GM12878 (cell line): Measurements from ENCODE around the gene CNOT6L. TPM values are rescaled to one million over a fixed set of nuclear protein-coding genes. Genes with fewer than 3 reads are reported as not detected.

ENCODE experiments used
- ATAC-seq: fragments of 200-7000 bp; cut with Tn5 transposase; 3 replicates; pipeline ENCODE4 v1.9.1; 2020; ENCODE audit warnings: mild to moderate bottlenecking, moderate library complexity
- BruUV-seq: library from RNA; stranded (reverse); fragments of 400-500 nt; replicated peaks from 2 replicates; lab custom pipeline; 2021; lab: Mats Ljungman, UMichigan
- CTCF ChIA-PET: fragments of 300-600 bp; sonication (Branson Sonifier 250); formaldehyde crosslinking; extraction: SDS; loops from one replicate; lab custom pipeline; 2021; ENCODE audit warnings: inconsistent platforms; lab: Yijun Ruan, JAX
- POLR2A ChIA-PET: fragments of 350-600 bp; formaldehyde crosslinking; extraction: SDS; loops from one replicate; lab custom pipeline; 2021; ENCODE audit warnings: inconsistent platforms; lab: Charles Lee
- RAD21 ChIA-PET: fragments of 300-600 bp; sonication (Branson Sonifier 250); formaldehyde crosslinking; loops from one replicate; lab custom pipeline; 2023; ENCODE audit warnings: antibody characterized with exemption; ENCODE audit not compliant: unreplicated experiment; lab: Charles Lee
- SMC1A ChIA-PET: fragments of 300-600 bp; sonication (Branson Sonifier 250); formaldehyde crosslinking; loops from one replicate; lab custom pipeline; 2023; ENCODE audit not compliant: unreplicated experiment, uncharacterized antibody; lab: Charles Lee
- DNase-seq: peaks from one replicate; pipeline ENCODE4 v3.0.0-alpha.2; 2011; ENCODE audit warnings: low read depth, low spot score
- FAIRE-seq: peaks from 3 replicates; lab custom pipeline; 2011; peaks lifted over from hg19 to GRCh38; lab: Jason Lieb, UNC
- H2AFZ ChIP-seq: 2 replicates; pipeline ENCODE4 v1.6.0; 2011; ENCODE audit warnings: low read depth, low read length, control low read depth; ENCODE audit not compliant: control insufficient read depth
- H3K27ac ChIP-seq: 2 replicates; pipeline ENCODE4 v1.5.1; 2011; ENCODE audit warnings: control low read depth; ENCODE audit not compliant: control insufficient read depth, insufficient read depth
- H3K27me3 ChIP-seq, 2 experiments: replicated peaks in 1 of 2; 2 replicates each; pipeline versions ENCODE4 v1.6.0 to v1.6.1; 2011; ENCODE audit warnings: low read length in 1 of 2; ENCODE audit not compliant: control insufficient read depth in 2 of 2, insufficient read depth in 2 of 2
- H3K36me3 ChIP-seq, 2 experiments: 2 replicates each; pipeline ENCODE4 v1.5.1; 2011; ENCODE audit warnings: low read length in 1 of 2; ENCODE audit not compliant: control insufficient read depth in 2 of 2, insufficient read depth in 2 of 2
- H3K4me1 ChIP-seq: 2 replicates; pipeline ENCODE4 v1.6.1; 2011; ENCODE audit warnings: mild to moderate bottlenecking, low read length, moderate library complexity, mixed read lengths; ENCODE audit not compliant: control insufficient read depth, insufficient read depth
- H3K4me2 ChIP-seq: 2 replicates; pipeline ENCODE4 v1.6.0; 2011; ENCODE audit warnings: control low read depth; ENCODE audit not compliant: control insufficient read depth, insufficient read depth
- H3K4me3 ChIP-seq: fragments of 200-600 bp; sonication (generic); 2 replicates; pipeline ENCODE4 v1.5.1; 2016
- H3K79me2 ChIP-seq: 2 replicates; pipeline ENCODE4 v1.6.0; 2011; ENCODE audit warnings: low read length; ENCODE audit not compliant: control insufficient read depth, insufficient read depth
- H3K9ac ChIP-seq: 2 replicates; pipeline ENCODE4 v1.8.0; 2011; ENCODE audit warnings: low read length, control low read depth, mixed read lengths; ENCODE audit not compliant: control insufficient read depth, insufficient read depth
- H3K9me3 ChIP-seq: replicated peaks from 3 replicates; pipeline ENCODE4 v1.5.1; 2011; ENCODE audit warnings: mild to moderate bottlenecking, low read length; ENCODE audit not compliant: control insufficient read depth, insufficient read depth
- H4K20me1 ChIP-seq: 2 replicates; pipeline ENCODE4 v1.6.0; 2011; ENCODE audit not compliant: control insufficient read depth, insufficient read depth
- BHLHE40 ChIP-seq, 2 experiments: fragments of 450-650 bp in 1 of 2; IDR thresholded peaks; 2 replicates each; pipeline ENCODE4 v1.6.1; 2011 to 2017; ENCODE audit warnings: low read depth in 2 of 2, borderline replicate concordance in 1 of 2, improper control_type of control experiment in 1 of 2, low read length in 1 of 2, mild to moderate bottlenecking in 1 of 2
- CHD2 ChIP-seq: IDR thresholded peaks from 2 replicates; pipeline ENCODE4 v1.6.1; 2011; ENCODE audit warnings: low read depth, low read length, improper control_type of control experiment, borderline replicate concordance
- DPF2 ChIP-seq: fragments of 450-650 bp; IDR thresholded peaks from 2 replicates; pipeline ENCODE4 v1.6.1; 2017; ENCODE audit warnings: mild to moderate bottlenecking
- GATAD2B ChIP-seq: fragments of 450-650 bp; conservative IDR thresholded peaks from 2 replicates; pipeline ENCODE4 v1.6.1; 2017; ENCODE audit warnings: low read depth, mild to moderate bottlenecking, moderate library complexity
- IKZF2 ChIP-seq, 2 experiments: fragments of 450-650 bp; IDR thresholded peaks; 2 replicates each; pipeline ENCODE4 v1.6.1; 2017; ENCODE audit warnings: mild to moderate bottlenecking in 2 of 2, moderate library complexity in 2 of 2
- NR2F1 ChIP-seq: fragments of 450-650 bp; conservative IDR thresholded peaks from 2 replicates; pipeline ENCODE4 v1.6.1; 2017; ENCODE audit warnings: mild to moderate bottlenecking
- PBX3 ChIP-seq: IDR thresholded peaks from 2 replicates; pipeline ENCODE4 v1.6.1; 2011; ENCODE audit warnings: mild to moderate bottlenecking, low read depth, low read length, moderate library complexity; ENCODE audit not compliant: insufficient replicate concordance
- POLR2AphosphoS2 ChIP-seq: IDR thresholded peaks from 2 replicates; pipeline ENCODE4 v1.6.1; 2011; ENCODE audit warnings: low read depth, mild to moderate bottlenecking, low read length, improper control_type of control experiment, moderate library complexity
- RB1 ChIP-seq: fragments of 450-650 bp; formaldehyde crosslinking; IDR thresholded peaks from 2 replicates; pipeline ENCODE4 v1.6.1; 2017; ENCODE audit warnings: mild to moderate bottlenecking, borderline replicate concordance
- RUNX3 ChIP-seq: IDR thresholded peaks from 2 replicates; pipeline ENCODE4 v1.6.1; 2012; ENCODE audit warnings: low read length, inconsistent platforms
- TAF1 ChIP-seq: IDR thresholded peaks from 2 replicates; pipeline ENCODE4 v1.6.1; 2011; ENCODE audit warnings: mild to moderate bottlenecking, low read depth, low read length, borderline replicate concordance
- WRNIP1 ChIP-seq: IDR thresholded peaks from 2 replicates; pipeline ENCODE4 v1.6.1; 2011; ENCODE audit warnings: low read depth, low read length, improper control_type of control experiment, borderline replicate concordance
- WGBS: methylation state at CpG from one replicate; pipeline ENCODE4 v1.1.6; 2016; ENCODE audit warnings: low lambda C conversion rate; ENCODE audit not compliant: insufficient replicate concordance, insufficient coverage; ENCODE audit errors: missing lambda C conversion rate; 5-methylcytosine and 5-hydroxymethylcytosine counted together
- in situ Hi-C: fragments of 300-500 bp; cut with MboI; formaldehyde crosslinking; loops from 9 replicates; pipeline ENCODE4 v1.14.3; 2018; ENCODE audit warnings: mixed read lengths
- intact Hi-C: fragments of 100-400 bp; cut with micrococcal nuclease; formaldehyde crosslinking; loops from one replicate; pipeline ENCODE4 v1.14.2; 2022; ENCODE audit not compliant: unreplicated experiment
- polyA plus RNA-seq, 11 experiments: library from polyadenylated mRNA; depleted of rRNA in 4 of 11; unstranded in 6 of 11; stranded (reverse) in 5 of 11; fragments of >200 nt; fragmentation: Nextera tagmentation in 4 of 11; fragmentation: Illumina TruSeq in 1 of 11; extraction: Ambion mirVana in 4 of 11; extraction: Trizol in 1 of 11; gene quantifications; 1 replicate in 1 of 11; 2 replicates in 10 of 11; pipeline versions ENCODE4 v1.2.1 to v1.2.3, GENCODE V29; 2011 to 2016; ENCODE audit warnings: inconsistent platforms in 2 of 11, missing spikeins in 2 of 11, low read depth in 1 of 11
- total RNA-seq, 4 experiments: library from RNA; depleted of rRNA in 3 of 4; stranded (reverse); fragments of >200 nt in 3 of 4; fragmentation: Illumina TruSeq in 1 of 4; extraction: Trizol in 1 of 4; gene quantifications; 2 replicates each; pipeline versions ENCODE4 v1.2.1 to v1.2.3, GENCODE V29; 2013 to 2021
- TF ChIP-seq, protein P1 (sequence below): fragments of 450-650 bp; IDR thresholded peaks from 2 replicates; pipeline ENCODE4 v1.6.1; 2017; ENCODE audit warnings: mild to moderate bottlenecking, low read depth, inconsistent platforms; ENCODE audit not compliant: poor library complexity, severe bottlenecking
- TF ChIP-seq, protein P2 (sequence below): fragments of 450-650 bp; IDR thresholded peaks from 2 replicates; pipeline ENCODE4 v1.6.1; 2016; ENCODE audit warnings: mild to moderate bottlenecking, moderate library complexity, borderline replicate concordance

CNOT6L gene
- total and polyA plus RNA-seq, 10 of the 15 experiments (the other 5 are each of a cell fraction or from before 2014, with no cell fraction given), result 1.1 to 10.0 (median 3.0) TPM

- H4K20me1 ChIP-seq, result no peaks in the 10 kb centered on the region
- intact Hi-C loops (loop anchor here (1.0 kb wide), 1 partner anchor 42 kb away; the partner anchor contains the start of gene MRPL1), in situ Hi-C loops (no loop called here)
- POLR2A ChIA-PET, result interaction anchor here (0.9 to 2.8 kb wide), 2 partner anchors 9 to 42 kb away, joined by 3 to 9 read pairs; partner anchors contain the start of gene MRPL1
- peak overlapping the region; percentile 83 for H3K4me3 ChIP-seq
- FAIRE-seq (peak; percentile 47), ATAC-seq (peak; percentile 87), DNase-seq (peak; percentile 37)
- no peaks in the 10 kb centered on the region; a peak in 1 of 4 replicates for H3K27me3 ChIP-seq
- H2AFZ ChIP-seq, result peak overlapping the region; percentile 71
- SMC1A ChIA-PET, result interaction anchor here (1.4 to 1.9 kb wide), 2 partner anchors 42 to 50 kb away, joined by 3 to 5 read pairs; partner anchors contain the start of gene MRPL1
- H3K4me1 ChIP-seq, result peaks cover 3% of the 10 kb centered on the region; the same call in 1 of the 2 replicates
- H3K36me3 ChIP-seq, result no peaks in the 10 kb centered on the region
- peak overlapping the region; percentile 73 for H3K4me2 ChIP-seq
- CTCF ChIA-PET, result interaction anchor here (1.0 to 1.1 kb wide), 2 partner anchors 11 to 20 kb away, joined by 3 to 5 read pairs; no protein-coding TSS in a partner anchor
- peak overlapping the region; percentile 76 for H3K27ac ChIP-seq
- H3K9me3 ChIP-seq, result no peaks in the 10 kb centered on the region
- no TSS peak for BruUV-seq
- H3K9ac ChIP-seq, result peak overlapping the region; percentile 77
- RAD21 ChIA-PET, result interaction anchor here (1.4 kb wide), 1 partner anchor 43 kb away, joined by 9 read pairs; the partner anchor contains the start of gene MRPL1
- 1% methylated on average over 69 of the region's 81 CpGs for WGBS
- peaks cover 31% of the 10 kb centered on the region for H3K79me2 ChIP-seq
- TF ChIP-seq IKZF2 (IDR thresholded peaks at IDR 0.05) (peak in 1 of 2 experiments; percentile 14; a peak in 1 of 4 replicates), CHD2 (peak; percentile 26; the same call in 1 of the 2 replicates), RB1 (no peak), RUNX3 (peak; percentile 49; the same call in 1 of the 2 replicates), DPF2 (peak; percentile 71), BHLHE40 (IDR thresholded peaks at IDR 0.05; ENCODE audit: borderline replicate concordance in 1 of 2, low read depth in 2 of 2, low read length in 1 of 2) (peak in 1 of 2 experiments; percentile 8; a peak in 1 of 4 replicates), PBX3 (peak; percentile 93), NR2F1 (peak; percentile 60; the same call in 1 of the 2 replicates), WRNIP1 (no peak), POLR2AphosphoS2 (no peak), TAF1 (peak; percentile 45; the same call in 1 of the 2 replicates), GATAD2B (peak; percentile 49)
- TF ChIP-seq, protein P1, sequence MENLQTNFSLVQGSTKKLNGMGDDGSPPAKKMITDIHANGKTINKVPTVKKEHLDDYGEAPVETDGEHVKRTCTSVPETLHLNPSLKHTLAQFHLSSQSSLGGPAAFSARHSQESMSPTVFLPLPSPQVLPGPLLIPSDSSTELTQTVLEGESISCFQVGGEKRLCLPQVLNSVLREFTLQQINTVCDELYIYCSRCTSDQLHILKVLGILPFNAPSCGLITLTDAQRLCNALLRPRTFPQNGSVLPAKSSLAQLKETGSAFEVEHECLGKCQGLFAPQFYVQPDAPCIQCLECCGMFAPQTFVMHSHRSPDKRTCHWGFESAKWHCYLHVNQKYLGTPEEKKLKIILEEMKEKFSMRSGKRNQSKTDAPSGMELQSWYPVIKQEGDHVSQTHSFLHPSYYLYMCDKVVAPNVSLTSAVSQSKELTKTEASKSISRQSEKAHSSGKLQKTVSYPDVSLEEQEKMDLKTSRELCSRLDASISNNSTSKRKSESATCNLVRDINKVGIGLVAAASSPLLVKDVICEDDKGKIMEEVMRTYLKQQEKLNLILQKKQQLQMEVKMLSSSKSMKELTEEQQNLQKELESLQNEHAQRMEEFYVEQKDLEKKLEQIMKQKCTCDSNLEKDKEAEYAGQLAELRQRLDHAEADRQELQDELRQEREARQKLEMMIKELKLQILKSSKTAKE, result peak; percentile 47
- TF ChIP-seq, protein P2, sequence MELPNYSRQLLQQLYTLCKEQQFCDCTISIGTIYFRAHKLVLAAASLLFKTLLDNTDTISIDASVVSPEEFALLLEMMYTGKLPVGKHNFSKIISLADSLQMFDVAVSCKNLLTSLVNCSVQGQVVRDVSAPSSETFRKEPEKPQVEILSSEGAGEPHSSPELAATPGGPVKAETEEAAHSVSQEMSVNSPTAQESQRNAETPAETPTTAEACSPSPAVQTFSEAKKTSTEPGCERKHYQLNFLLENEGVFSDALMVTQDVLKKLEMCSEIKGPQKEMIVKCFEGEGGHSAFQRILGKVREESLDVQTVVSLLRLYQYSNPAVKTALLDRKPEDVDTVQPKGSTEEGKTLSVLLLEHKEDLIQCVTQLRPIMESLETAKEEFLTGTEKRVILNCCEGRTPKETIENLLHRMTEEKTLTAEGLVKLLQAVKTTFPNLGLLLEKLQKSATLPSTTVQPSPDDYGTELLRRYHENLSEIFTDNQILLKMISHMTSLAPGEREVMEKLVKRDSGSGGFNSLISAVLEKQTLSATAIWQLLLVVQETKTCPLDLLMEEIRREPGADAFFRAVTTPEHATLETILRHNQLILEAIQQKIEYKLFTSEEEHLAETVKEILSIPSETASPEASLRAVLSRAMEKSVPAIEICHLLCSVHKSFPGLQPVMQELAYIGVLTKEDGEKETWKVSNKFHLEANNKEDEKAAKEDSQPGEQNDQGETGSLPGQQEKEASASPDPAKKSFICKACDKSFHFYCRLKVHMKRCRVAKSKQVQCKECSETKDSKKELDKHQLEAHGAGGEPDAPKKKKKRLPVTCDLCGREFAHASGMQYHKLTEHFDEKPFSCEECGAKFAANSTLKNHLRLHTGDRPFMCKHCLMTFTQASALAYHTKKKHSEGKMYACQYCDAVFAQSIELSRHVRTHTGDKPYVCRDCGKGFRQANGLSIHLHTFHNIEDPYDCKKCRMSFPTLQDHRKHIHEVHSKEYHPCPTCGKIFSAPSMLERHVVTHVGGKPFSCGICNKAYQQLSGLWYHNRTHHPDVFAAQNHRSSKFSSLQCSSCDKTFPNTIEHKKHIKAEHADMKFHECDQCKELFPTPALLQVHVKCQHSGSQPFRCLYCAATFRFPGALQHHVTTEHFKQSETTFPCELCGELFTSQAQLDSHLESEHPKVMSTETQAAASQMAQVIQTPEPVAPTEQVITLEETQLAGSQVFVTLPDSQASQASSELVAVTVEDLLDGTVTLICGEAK, result no peak; the same call in 1 of the 2 replicates
Observed at GRCh38 chr4:77819843-77820648, 878 bp upstream of the CNOT6L start.
